Kidney epithelial cell (primary cell): ENCODE data around the gene PGBD1. TPM values are rescaled to one million over a fixed set of nuclear protein-coding genes. Genes with fewer than 3 reads are reported as not detected.

Source experiments
- DNase-seq: peaks from one replicate; pipeline ENCODE4 v3.0.0-alpha.2; 2010; ENCODE audit warnings: low read depth
- H3K27me3 ChIP-seq: 2 replicates; pipeline ENCODE4 v1.6.0; 2011; ENCODE audit warnings: low read length; ENCODE audit not compliant: control insufficient read depth, insufficient read depth
- H3K36me3 ChIP-seq: 2 replicates; pipeline ENCODE4 v1.5.1; 2011; ENCODE audit warnings: low read length; ENCODE audit not compliant: control insufficient read depth, insufficient read depth
- H3K4me3 ChIP-seq: 2 replicates; pipeline ENCODE4 v1.5.1; 2011; ENCODE audit warnings: low read depth, mild to moderate bottlenecking, control low read depth, low read length
- CTCF ChIP-seq: IDR thresholded peaks from 2 replicates; pipeline ENCODE4 v1.5.1; 2011; ENCODE audit warnings: mild to moderate bottlenecking, moderate library complexity, low read length, control low read depth, inconsistent platforms; ENCODE audit not compliant: insufficient read depth, poor library complexity, severe bottlenecking
- total RNA-seq: library from RNA; depleted of rRNA; stranded (reverse); fragments of >200 nt; gene quantifications from 2 replicates; pipeline ENCODE4 v1.2.3, GENCODE V29; 2015

Gene PGBD1
- total RNA-seq, 1 donor from 2014 or later: 6.6 TPM

GRCh38 chr6:28334286-28335039, 53.1 kb downstream of the PGBD1 start:
- no peak overlapping the region for H3K4me3 ChIP-seq
- no peak for DNase-seq
- H3K36me3 ChIP-seq: no peaks in the 10 kb centered on the region
- no peaks in the 10 kb centered on the region for H3K27me3 ChIP-seq
- no peak for TF ChIP-seq CTCF

GRCh38 chr6:28335040-28335563, 53.7 kb downstream of the PGBD1 start:
- Histone ChIP-seq H3K36me3 (no peaks in the 10 kb centered on the region), H3K27me3 (no peaks in the 10 kb centered on the region), H3K4me3 (peak overlapping the region; percentile 29)
- DNase-seq: no peak
- no peak for TF ChIP-seq CTCF

GRCh38 chr6:28335564-28336283, 54.4 kb downstream of the PGBD1 start, which contains the start of gene ZSCAN31:
ZSCAN31 (minus strand) TSS chr6:28336148; CDS start chr6:28329683, 6,465 bp downstream.
- no peak for TF ChIP-seq CTCF
- peak; percentile 99 for DNase-seq
- no peaks in the 10 kb centered on the region for H3K27me3 ChIP-seq
- H3K36me3 ChIP-seq: no peaks in the 10 kb centered on the region
- H3K4me3 ChIP-seq: peak within 1 kb of the TSS; percentile 41

- DNase-seq: peak; percentile 65
These were observed 55.1 kb downstream of the PGBD1 start for GRCh38 chr6:28336284-28337120.

More at GRCh38 chr6:28336284-28337120, 55.1 kb downstream of the PGBD1 start:
- TF ChIP-seq CTCF: no peak
- Histone ChIP-seq H3K27me3 (no peaks in the 10 kb centered on the region), H3K36me3 (no peaks in the 10 kb centered on the region), H3K4me3 (peak overlapping the region; percentile 41)
